Hair follicle dermal papilla cell (primary cell): Measurements from ENCODE around the gene ERCC3. TPM values are rescaled to one million over a fixed set of nuclear protein-coding genes. Genes with fewer than 3 reads are reported as not detected.

Experiments
- small RNA-seq: library from RNA; depleted of rRNA; stranded (forward); fragments of <200 nt; gene quantifications from one replicate; pipeline ENCODE3, GENCODE V24; 2012
- total RNA-seq: library from RNA; depleted of rRNA; stranded (reverse); fragments of >200 nt; gene quantifications from 2 replicates; pipeline ENCODE4 v1.2.3, GENCODE V29; 2012

Gene ERCC3
- total RNA-seq: 34.1 and 46.4 TPM in 2 replicates

DNA sequence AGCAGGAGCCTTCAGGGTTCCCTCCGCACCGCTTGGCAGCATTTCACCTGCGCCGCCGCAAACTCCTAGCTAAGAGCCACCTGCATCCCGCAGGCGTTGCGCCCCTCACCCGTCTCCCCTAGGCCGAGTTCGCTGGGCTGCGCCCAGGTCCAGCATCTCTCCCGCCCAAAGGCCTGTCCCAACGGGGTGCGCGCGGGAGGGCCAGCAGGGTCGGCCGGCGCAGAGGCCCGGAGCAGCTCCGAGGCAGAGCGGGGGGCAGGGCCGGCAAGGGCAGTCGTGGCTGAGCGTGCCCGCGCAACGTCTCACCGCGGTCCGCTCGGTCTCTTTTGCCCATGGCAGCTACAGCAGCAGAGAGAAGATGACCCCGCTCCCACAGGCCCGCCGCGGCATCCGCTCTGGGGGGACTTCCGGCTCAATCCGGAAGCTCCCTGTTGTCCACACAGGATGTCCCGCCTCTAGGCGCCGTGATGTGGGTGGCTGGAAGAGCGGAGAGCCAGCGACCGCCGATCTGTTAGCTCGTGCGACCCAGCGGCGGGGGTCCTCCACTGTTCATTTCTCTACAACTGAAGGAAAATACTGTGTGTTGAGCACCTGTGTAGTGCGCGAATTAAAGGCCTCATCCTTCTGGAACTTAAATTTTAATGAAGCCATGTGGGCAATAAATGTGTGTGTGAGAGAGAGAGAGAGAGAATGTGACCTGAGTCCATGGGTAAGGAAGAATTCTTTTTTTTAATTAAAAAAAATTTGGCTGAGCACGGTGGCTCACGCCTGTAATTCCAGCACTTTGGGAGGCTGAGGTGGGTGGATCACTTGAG lies at the start of gene ERCC3:
TSS of gene ERCC3 (minus strand) at position 397 of the 815 bp plus-strand sequence. CDS start at position 334, 63 bp downstream.

DNA sequence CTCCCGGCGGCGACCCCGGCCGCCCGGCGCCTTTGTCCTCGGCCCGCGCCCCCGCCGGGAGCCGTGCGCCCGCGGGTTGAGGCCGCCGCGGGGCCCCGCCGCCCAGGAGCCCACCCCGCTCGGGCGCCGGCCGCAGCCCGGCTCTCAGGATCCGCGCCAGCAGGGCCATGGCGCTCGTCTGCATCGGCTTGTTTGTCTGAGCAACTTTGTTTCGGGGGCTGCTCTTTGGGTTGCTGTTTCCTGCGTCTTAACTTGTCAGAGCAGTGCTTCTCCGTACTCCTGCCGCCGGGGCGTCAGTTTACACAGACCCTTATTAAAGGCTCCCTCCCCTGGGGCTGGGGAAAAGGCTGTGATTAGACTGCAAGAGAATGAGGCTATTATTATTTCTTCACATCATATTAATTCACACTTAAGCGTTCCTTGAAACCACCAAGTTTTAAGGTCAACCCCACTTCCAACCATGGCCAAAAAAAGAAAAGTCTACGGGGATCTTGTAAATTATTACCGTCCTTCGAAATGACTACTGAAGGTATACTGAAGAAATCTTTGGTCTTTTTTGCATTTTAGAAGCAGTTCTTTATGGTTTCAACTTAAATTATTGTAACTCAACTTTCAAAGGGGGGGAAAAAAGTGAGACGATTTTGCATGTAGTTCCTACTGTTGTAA lies 73.7 kb downstream of the ERCC3 start, which contains the start of gene CYP27C1:
TSS of gene CYP27C1 (minus strand) at position 198 of the 666 bp plus-strand sequence. CDS start at position 169, 29 bp downstream.

Small RNA genes within 50 kb of the gene (small RNA-seq; reads per million reads assigned to genes)
- gene RNU6-1147P: 3.4 reads per million, percentile 66 among the genes with 10 or more reads in this experiment

Other genes starting within 250 kb of the ERCC3 start
- 49.1 and 61.7 TPM in 2 replicates for gene BIN1, start 187.0 kb downstream of the ERCC3 start, total RNA-seq
- gene CYP27C1, start 73.8 kb downstream of the ERCC3 start, total RNA-seq: 2.9 and 4.2 TPM in 2 replicates
- gene MAP3K2, start 93.8 kb upstream of the ERCC3 start, total RNA-seq: 63.9 and 73.5 TPM in 2 replicates
- gene PROC, start 124.3 kb upstream of the ERCC3 start, total RNA-seq: not detected in 2 replicates
- gene IWS1, start 232.3 kb upstream of the ERCC3 start, total RNA-seq: 30.1 and 36.2 TPM in 2 replicates
- gene MYO7B, start 241.5 kb upstream of the ERCC3 start, total RNA-seq: under 0.01 and 0.16 TPM in 2 replicates